ENCODE results near the gene FLVCR1. TPM values are rescaled to one million over a fixed set of nuclear protein-coding genes. Genes with fewer than 3 reads are reported as not detected.

The FLVCR1 gene
- total RNA-seq, 1 experiment from 2014 or later: 26.4 TPM

- POLR2A ChIA-PET (ENCODE audit: low non-redundant PET): interaction anchor here (0.6 kb wide), 1 partner anchor 1799 kb away, joined by 3 read pairs; no protein-coding TSS in a partner anchor
- no peak overlapping the region for H3K27ac ChIP-seq (ENCODE audit: low read depth, low read length, poor library complexity, severe bottlenecking)
- peaks cover 13% of the 10 kb centered on the region for H3K9me3 ChIP-seq (ENCODE audit: low read depth, low read length, poor library complexity, severe bottlenecking)
- no peaks in the 10 kb centered on the region for H3K27me3 ChIP-seq (replicated peaks; ENCODE audit: insufficient read depth, low read depth, low read length, poor library complexity)
- no peak for DNase-seq (ENCODE audit: low spot score)
- CTCF ChIA-PET: no interaction called here
- intact Hi-C loops (cut with micrococcal nuclease; ENCODE audit: unreplicated experiment): no loop called here
- no peak for TF ChIP-seq CTCF (conservative IDR thresholded peaks at IDR 0.05; ENCODE audit: low read depth, low read length)
- TF ChIP-seq EZH2 (IDR thresholded peaks at IDR 0.05; ENCODE audit: borderline replicate concordance, low read depth, low read length, poor library complexity, severe bottlenecking): no peak
- H3K36me3 ChIP-seq (ENCODE audit: insufficient read depth, low read length, poor library complexity, severe bottlenecking): no peaks in the 10 kb centered on the region
- H3K4me3 ChIP-seq (ENCODE audit: low read depth, low read length, poor library complexity, severe bottlenecking): no peak overlapping the region
- no peaks in the 10 kb centered on the region for H3K4me1 ChIP-seq (ENCODE audit: insufficient read depth, low read length, poor library complexity, severe bottlenecking)
- BruUV-seq (replicated peaks): no TSS peak
Measured at GRCh38 chr1:212824201-212824600, 33.9 kb upstream of the FLVCR1 start.

- Histone ChIP-seq H3K4me3 (ENCODE audit: low read depth, low read length, poor library complexity, severe bottlenecking) (no peak overlapping the region), H3K27ac (ENCODE audit: low read depth, low read length, poor library complexity, severe bottlenecking) (no peak overlapping the region), H3K9me3 (ENCODE audit: low read depth, low read length, poor library complexity, severe bottlenecking) (peaks cover 13% of the 10 kb centered on the region), H3K4me1 (ENCODE audit: insufficient read depth, low read length, poor library complexity, severe bottlenecking) (no peaks in the 10 kb centered on the region), H3K27me3 (replicated peaks; ENCODE audit: insufficient read depth, low read depth, low read length, poor library complexity) (no peaks in the 10 kb centered on the region), H3K36me3 (ENCODE audit: insufficient read depth, low read length, poor library complexity, severe bottlenecking) (no peaks in the 10 kb centered on the region)
- no peak for TF ChIP-seq EZH2 (IDR thresholded peaks at IDR 0.05; ENCODE audit: borderline replicate concordance, low read depth, low read length, poor library complexity, severe bottlenecking)
- TF ChIP-seq CTCF (conservative IDR thresholded peaks at IDR 0.05; ENCODE audit: low read depth, low read length): no peak
- POLR2A ChIA-PET (ENCODE audit: low non-redundant PET): no interaction called here
- intact Hi-C loops (cut with micrococcal nuclease; ENCODE audit: unreplicated experiment): no loop called here
- CTCF ChIA-PET: no interaction called here
- no peak for DNase-seq (ENCODE audit: low spot score)
- BruUV-seq (replicated peaks): no TSS peak
Measured at GRCh38 chr1:212825798-212826452, 32.1 kb upstream of the FLVCR1 start.

DNA sequence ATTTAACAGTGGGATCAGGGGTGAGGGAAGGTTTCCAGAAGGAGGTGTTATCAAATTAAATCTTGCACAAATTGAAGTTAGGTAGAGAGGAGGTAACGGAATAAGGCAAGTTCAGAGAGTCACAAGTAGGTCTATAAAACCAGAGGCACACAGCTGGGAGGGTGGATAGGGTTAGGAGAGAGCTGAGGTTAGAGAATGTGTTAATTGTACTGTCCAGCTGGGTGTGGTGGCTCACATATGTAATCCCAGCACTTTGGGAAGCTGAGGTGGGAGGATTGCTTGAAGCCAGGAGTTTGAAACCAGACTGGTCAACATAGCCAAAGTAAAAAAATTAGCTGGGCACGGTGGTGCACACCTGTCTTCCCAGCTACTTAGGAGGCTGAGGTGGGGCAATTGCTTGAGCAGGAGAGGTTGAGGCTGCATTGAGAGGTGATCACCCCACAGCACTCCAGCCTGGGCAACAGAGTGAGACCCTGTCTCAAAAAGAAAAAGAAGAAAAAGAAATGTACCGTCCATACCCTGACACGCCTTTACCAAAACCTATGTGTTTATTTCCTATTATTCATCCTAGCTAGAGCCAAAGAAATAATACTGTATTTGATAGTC lies 30.8 kb upstream of the FLVCR1 start:
- no peak for TF ChIP-seq CTCF (conservative IDR thresholded peaks at IDR 0.05; ENCODE audit: low read depth, low read length)
- TF ChIP-seq EZH2 (IDR thresholded peaks at IDR 0.05; ENCODE audit: borderline replicate concordance, low read depth, low read length, poor library complexity, severe bottlenecking): no peak
- Histone ChIP-seq H3K4me3 (ENCODE audit: low read depth, low read length, poor library complexity, severe bottlenecking) (no peak overlapping the region), H3K27ac (ENCODE audit: low read depth, low read length, poor library complexity, severe bottlenecking) (no peak overlapping the region), H3K4me1 (ENCODE audit: insufficient read depth, low read length, poor library complexity, severe bottlenecking) (no peaks in the 10 kb centered on the region), H3K9me3 (ENCODE audit: low read depth, low read length, poor library complexity, severe bottlenecking) (peaks cover 13% of the 10 kb centered on the region), H3K36me3 (ENCODE audit: insufficient read depth, low read length, poor library complexity, severe bottlenecking) (no peaks in the 10 kb centered on the region), H3K27me3 (replicated peaks; ENCODE audit: insufficient read depth, low read depth, low read length, poor library complexity) (no peaks in the 10 kb centered on the region)
- intact Hi-C loops (cut with micrococcal nuclease; ENCODE audit: unreplicated experiment): no loop called here
- no peak for DNase-seq (ENCODE audit: low spot score)
- CTCF ChIA-PET: no interaction called here
- no TSS peak for BruUV-seq (replicated peaks)
- POLR2A ChIA-PET (ENCODE audit: low non-redundant PET): no interaction called here

Measured in A673 (cell line).